Measurements from ENCODE around the gene CCDC154.

The CCDC154 gene

DNA sequence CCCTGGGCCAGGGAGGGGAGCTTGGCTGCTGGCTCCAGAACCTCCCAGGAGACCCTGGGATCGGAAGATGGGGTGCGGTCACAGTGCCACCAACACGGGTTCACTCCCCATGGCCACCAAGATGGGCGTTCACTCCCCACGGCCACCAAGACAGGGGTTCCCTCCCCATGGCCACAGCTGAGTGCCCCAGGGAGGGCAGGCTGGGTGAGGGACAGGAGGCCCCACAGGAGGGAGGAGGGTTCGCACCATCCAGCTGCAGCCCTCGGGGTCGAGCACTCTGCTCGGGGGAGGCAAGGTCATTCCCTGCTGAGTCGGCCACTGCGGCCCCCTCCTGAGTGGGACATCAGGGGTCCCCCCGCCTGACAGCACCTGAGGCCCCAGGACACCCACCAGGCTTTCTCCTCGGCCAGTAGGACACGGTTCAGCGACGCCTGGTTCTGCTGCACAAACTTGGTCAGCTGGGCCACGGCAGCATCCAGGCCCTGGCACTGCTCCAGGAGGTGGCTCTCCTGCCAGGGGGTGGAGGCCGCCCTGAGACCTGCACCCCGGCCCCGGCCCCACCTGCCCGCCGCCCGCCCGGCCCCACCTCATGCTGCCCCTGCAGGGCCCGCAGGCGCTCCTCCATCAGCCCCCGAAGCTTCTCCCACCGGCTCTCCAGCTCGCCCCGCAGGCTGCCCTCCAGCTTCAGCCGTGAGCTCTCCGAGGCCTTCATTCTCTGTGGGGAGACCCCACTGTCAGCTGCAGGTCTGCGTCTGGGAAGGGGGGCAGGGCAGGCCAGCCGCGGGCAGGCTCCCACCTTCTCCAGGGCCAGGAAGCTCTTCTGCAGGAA is 5.9 kb downstream of the CCDC154 start (continued):
- TF ChIP-seq ZSCAN18 (tag by site-specific recombination; IDR thresholded peaks at IDR 0.05), result no peak
- peak; percentile 61 for TF ChIP-seq ZIC2 (tag by site-specific recombination; IDR thresholded peaks at IDR 0.05)
- TF ChIP-seq, protein P1, sequence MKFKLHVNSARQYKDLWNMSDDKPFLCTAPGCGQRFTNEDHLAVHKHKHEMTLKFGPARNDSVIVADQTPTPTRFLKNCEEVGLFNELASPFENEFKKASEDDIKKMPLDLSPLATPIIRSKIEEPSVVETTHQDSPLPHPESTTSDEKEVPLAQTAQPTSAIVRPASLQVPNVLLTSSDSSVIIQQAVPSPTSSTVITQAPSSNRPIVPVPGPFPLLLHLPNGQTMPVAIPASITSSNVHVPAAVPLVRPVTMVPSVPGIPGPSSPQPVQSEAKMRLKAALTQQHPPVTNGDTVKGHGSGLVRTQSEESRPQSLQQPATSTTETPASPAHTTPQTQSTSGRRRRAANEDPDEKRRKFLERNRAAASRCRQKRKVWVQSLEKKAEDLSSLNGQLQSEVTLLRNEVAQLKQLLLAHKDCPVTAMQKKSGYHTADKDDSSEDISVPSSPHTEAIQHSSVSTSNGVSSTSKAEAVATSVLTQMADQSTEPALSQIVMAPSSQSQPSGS (tag by site-specific recombination; IDR thresholded peaks at IDR 0.05; ENCODE audit: low read depth), result no peak
- no peak for TF ChIP-seq ZNF514 (tag by site-specific recombination; IDR thresholded peaks at IDR 0.05)
- TF ChIP-seq SETDB1 (IDR thresholded peaks at IDR 0.05; ENCODE audit: insufficient read length, low read length), result no peak
- TF ChIP-seq ZNF19 (tag by site-specific recombination; IDR thresholded peaks at IDR 0.05; ENCODE audit: low read depth), result no peak

DNA sequence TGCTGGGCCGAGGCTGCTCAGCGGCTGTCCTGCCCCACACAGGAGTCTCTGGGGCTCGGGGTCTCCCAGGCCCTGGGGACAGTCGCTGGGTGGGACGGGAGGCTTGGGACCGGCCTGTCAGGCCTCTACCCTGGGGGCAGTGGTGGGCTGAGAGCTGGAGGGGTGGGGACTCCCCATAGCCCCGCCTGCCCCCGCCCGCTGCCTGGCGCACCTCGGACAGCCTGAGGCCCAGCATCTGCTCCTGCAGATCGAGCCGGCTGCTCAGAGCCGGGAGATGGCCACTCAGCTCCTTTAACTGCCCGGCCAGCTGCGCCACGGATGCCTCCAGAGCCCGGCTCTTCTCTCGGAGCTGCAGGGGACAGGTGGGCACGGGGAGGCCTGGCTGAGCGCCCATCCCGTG is 6.8 kb downstream of the CCDC154 start:
- H3K9me3 ChIP-seq (ENCODE audit: control insufficient read depth, insufficient read depth, low read depth, low read length), result no peaks in the 10 kb centered on the region
- no peak overlapping the region for H3K4me3 ChIP-seq (ENCODE audit: low read depth, low read length)
- H3K4me1 ChIP-seq (ENCODE audit: control insufficient read depth, insufficient read depth, low read length), result no peaks in the 10 kb centered on the region
- ChIA-PET CTCF (interaction anchor here (0.5 to 0.9 kb wide), 2 partner anchors 13 to 188 kb away, joined by 3 read pairs; no protein-coding TSS in a partner anchor), POLR2A (interaction anchor here (1.1 kb wide), 1 partner anchor 717 kb away, joined by 3 read pairs; no protein-coding TSS in a partner anchor)
- no peak for TF ChIP-seq ZNF658 (tag by site-specific recombination; IDR thresholded peaks at IDR 0.05)
- no peak for TF ChIP-seq ZNF148 (tag by site-specific recombination; IDR thresholded peaks at IDR 0.05; ENCODE audit: borderline replicate concordance)
- H3K36me3 ChIP-seq (ENCODE audit: control insufficient read depth in 2 of 2, insufficient read depth in 1 of 2, low read length in 2 of 2), result no peaks in the 10 kb centered on the region
- no peak overlapping the region for H3K27ac ChIP-seq (ENCODE audit: extremely low read depth, low read depth, low read length)

GRCh38 chr16:1436731-1437355 is 7.5 kb downstream of the CCDC154 start:
- Histone ChIP-seq H3K36me3 (ENCODE audit: control insufficient read depth in 2 of 2, insufficient read depth in 1 of 2, low read length in 2 of 2) (no peaks in the 10 kb centered on the region), H3K9me3 (ENCODE audit: control insufficient read depth, insufficient read depth, low read depth, low read length) (no peaks in the 10 kb centered on the region), H3K4me3 (ENCODE audit: low read depth, low read length) (no peak overlapping the region), H3K4me1 (ENCODE audit: control insufficient read depth, insufficient read depth, low read length) (no peaks in the 10 kb centered on the region), H3K27ac (ENCODE audit: extremely low read depth, low read depth, low read length) (no peak overlapping the region)
- CTCF ChIA-PET, result no interaction called here
- 0 out of 2 replicates have a peak, but pooled peaks have one; percentile 40 for TF ChIP-seq ZNF600 (tag by site-specific recombination; IDR thresholded peaks at IDR 0.05)
- no peak for TF ChIP-seq SCRT2 (tag by site-specific recombination; IDR thresholded peaks at IDR 0.05)
- POLR2A ChIA-PET, result interaction anchor here (1.1 kb wide), 1 partner anchor 717 kb away, joined by 3 read pairs; no protein-coding TSS in a partner anchor

- no peaks in the 10 kb centered on the region for H3K36me3 ChIP-seq (ENCODE audit: control insufficient read depth in 2 of 2, insufficient read depth in 1 of 2, low read length in 2 of 2)
- ChIA-PET POLR2A (no interaction called here), CTCF (no interaction called here)
- no peak overlapping the region for H3K4me3 ChIP-seq (ENCODE audit: low read depth, low read length)
- no peaks in the 10 kb centered on the region for H3K9me3 ChIP-seq (ENCODE audit: control insufficient read depth, insufficient read depth, low read depth, low read length)
- no peak for TF ChIP-seq ZNF140 (tag by site-specific recombination; IDR thresholded peaks at IDR 0.05)
- peak; percentile 37; the same call in 1 of the 2 replicates for TF ChIP-seq ZNF335 (tag by site-specific recombination; conservative IDR thresholded peaks at IDR 0.05)
- H3K4me1 ChIP-seq (ENCODE audit: control insufficient read depth, insufficient read depth, low read length), result no peaks in the 10 kb centered on the region
- no peak overlapping the region for H3K27ac ChIP-seq (ENCODE audit: extremely low read depth, low read depth, low read length)
Observed at GRCh38 chr16:1435921-1436697, 8.2 kb downstream of the CCDC154 start.

All from HEK293 (cell line).